Keratinocyte (primary cell): ENCODE data around the gene FLVCR2.

Source experiments
- CTCF ChIP-seq, 3 experiments: IDR thresholded peaks in 1 of 3; conservative IDR thresholded peaks in 1 of 3; optimal IDR thresholded peaks in 1 of 3; 2 replicates in 2 of 3; 3 replicates in 1 of 3; pipeline versions ENCODE3 to v1.5.1; 2011; ENCODE audit warnings: low read length in 3 of 3, mild to moderate bottlenecking in 3 of 3, moderate library complexity in 2 of 3, control low read depth in 1 of 3, inconsistent platforms in 1 of 3; ENCODE audit not compliant: insufficient read depth in 2 of 3; ENCODE audit errors: extremely low read depth in 1 of 3
- EZH2 ChIP-seq: IDR thresholded peaks from one replicate; pipeline ENCODE4 v1.6.1; 2012; ENCODE audit warnings: inconsistent platforms, mild to moderate bottlenecking, low read length, moderate library complexity

- TF ChIP-seq CTCF (optimal IDR thresholded peaks at IDR 0.05 in 1 of 3, IDR thresholded peaks at IDR 0.05 in 1 of 3, conservative IDR thresholded peaks at IDR 0.05 in 1 of 3; ENCODE audit: extremely low read depth in 1 of 3, insufficient read depth in 2 of 3, low read length in 3 of 3) (no peak), EZH2 (no peak)
Measured at GRCh38 chr14:75537071-75537470, 41.3 kb upstream of the FLVCR2 start.
